Muscle layer of duodenum (tissue), 2 donors: Measurements from ENCODE around the gene TUBG1.
"Not testable (repeated sequence)": the region's sequence is repeated elsewhere in the genome, so short reads cannot be mapped to it uniquely, and the experiment has no call there.

Source experiments
- H3K27ac ChIP-seq: one replicate; pipeline ENCODE4 v1.7.0; 2013; ENCODE audit warnings: mild to moderate bottlenecking, low read length
- H3K27me3 ChIP-seq: one replicate; pipeline ENCODE4 v1.7.0; 2013; ENCODE audit warnings: low read depth, mild to moderate bottlenecking, control low read depth, low read length
- H3K36me3 ChIP-seq, 2 donors: one replicate each; pipeline ENCODE4 v1.7.0; 2013; ENCODE audit warnings: low read length in 2 of 2, control low read depth in 1 of 2, mild to moderate bottlenecking in 1 of 2; ENCODE audit not compliant: insufficient read depth in 2 of 2, control insufficient read depth in 1 of 2
- H3K4me1 ChIP-seq, 2 donors: one replicate each; pipeline ENCODE4 v1.7.0; 2013; ENCODE audit warnings: low read length in 2 of 2, mild to moderate bottlenecking in 2 of 2, control low read depth in 1 of 2, moderate library complexity in 1 of 2; ENCODE audit not compliant: insufficient read depth in 2 of 2, control insufficient read depth in 1 of 2
- H3K4me3 ChIP-seq, 2 donors: one replicate each; pipeline ENCODE4 v1.7.0; 2013; ENCODE audit warnings: low read length in 2 of 2, low read depth in 1 of 2, mild to moderate bottlenecking in 1 of 2
- H3K9me3 ChIP-seq, 2 donors: one replicate each; pipeline ENCODE4 v1.7.0; 2013; ENCODE audit warnings: low read length in 2 of 2, control low read depth in 1 of 2, mild to moderate bottlenecking in 1 of 2; ENCODE audit not compliant: control insufficient read depth in 1 of 2
- donor health status: healthy.

TUBG1 gene

GRCh38 chr17:42659932-42660274 is 50.4 kb downstream of the TUBG1 start:
- H3K9me3 ChIP-seq, H3K27me3 ChIP-seq, H3K27ac ChIP-seq, H3K36me3 ChIP-seq: not testable (repeated sequence)
- Histone ChIP-seq H3K4me3 (peak overlapping the region; percentile 73 to 75), H3K4me1 (peaks cover 0 to 12% of the 10 kb centered on the region in 2 donors)

GRCh38 chr17:42660692-42661345 is 51.3 kb downstream of the TUBG1 start:
- Histone ChIP-seq H3K27ac (no peak overlapping the region), H3K27me3 (no peaks in the 10 kb centered on the region), H3K4me3 (no peak overlapping the region), H3K4me1 (peaks cover 0 to 12% of the 10 kb centered on the region in 2 donors), H3K9me3 (no peaks in the 10 kb centered on the region), H3K36me3 (peaks cover 0 to 16% of the 10 kb centered on the region in 2 donors)
